Raji (cell line): ENCODE measurements around the gene ZCCHC10.

Experiments
- POLR2A ChIP-seq: IDR thresholded peaks from 2 replicates; pipeline ENCODE4 v1.6.1; 2011; ENCODE audit warnings: low read depth, low read length, control low read depth; ENCODE audit not compliant: insufficient read depth

ZCCHC10 gene

GRCh38 chr5:133051061-133051541 is 24.8 kb upstream of the ZCCHC10 start:
- no peak for TF ChIP-seq POLR2A

GRCh38 chr5:133050521-133050920 is 24.2 kb upstream of the ZCCHC10 start:
- TF ChIP-seq POLR2A = peak; percentile 16; the same call in 1 of the 2 replicates

- TF ChIP-seq POLR2A = no peak
Measured at GRCh38 chr5:133049726-133050048, 23.3 kb upstream of the ZCCHC10 start.

GRCh38 chr5:133048993-133049725 is 22.8 kb upstream of the ZCCHC10 start:
- no peak for TF ChIP-seq POLR2A

GRCh38 chr5:133047404-133047803 is 21.1 kb upstream of the ZCCHC10 start:
- no peak for TF ChIP-seq POLR2A

- TF ChIP-seq POLR2A = no peak
Measured at GRCh38 chr5:133041910-133042309, 15.6 kb upstream of the ZCCHC10 start.

- no peak for TF ChIP-seq POLR2A
Measured at GRCh38 chr5:133041157-133041784, 14.9 kb upstream of the ZCCHC10 start.

GRCh38 chr5:133035224-133035623 is 8.9 kb upstream of the ZCCHC10 start:
- TF ChIP-seq POLR2A = no peak

- no peak for TF ChIP-seq POLR2A
Measured at GRCh38 chr5:133034064-133034463, 7.7 kb upstream of the ZCCHC10 start.

- TF ChIP-seq POLR2A = 0 out of 2 replicates have a peak, but pooled peaks have one; percentile 22
Measured at GRCh38 chr5:133032852-133033742, 6.7 kb upstream of the ZCCHC10 start.

- no peak for TF ChIP-seq POLR2A
Measured at GRCh38 chr5:133030343-133031005, 4.1 kb upstream of the ZCCHC10 start.

GRCh38 chr5:133029416-133029815 is 3.1 kb upstream of the ZCCHC10 start:
- TF ChIP-seq POLR2A = no peak

- TF ChIP-seq POLR2A = no peak; the same call in 1 of the 2 replicates
Measured at GRCh38 chr5:133026664-133027153, 360 bp upstream of the ZCCHC10 start.

- no peak for TF ChIP-seq POLR2A
Measured at GRCh38 chr5:133017964-133018363, 8.4 kb downstream of the ZCCHC10 start.

- TF ChIP-seq POLR2A = no peak
Measured at GRCh38 chr5:133015466-133015865, 10.9 kb downstream of the ZCCHC10 start.

GRCh38 chr5:133006653-133007052 is 19.7 kb downstream of the ZCCHC10 start:
- no peak for TF ChIP-seq POLR2A

- no peak for TF ChIP-seq POLR2A
Measured at GRCh38 chr5:132999246-132999645, 27.1 kb downstream of the ZCCHC10 start.
